Fibroblast of lung (primary cell): ENCODE results near the gene PDLIM3.

Source experiments
- EZH2 ChIP-seq: IDR thresholded peaks from 2 replicates; pipeline ENCODE4 v1.5.1; 2012; ENCODE audit warnings: low read length, control low read depth, mild to moderate bottlenecking; ENCODE audit errors: missing control alignments
- TF ChIP-seq, protein P1 (sequence below), 2 donors: IDR thresholded peaks in 1 of 2; conservative IDR thresholded peaks in 1 of 2; 1 replicate in 1 of 2; 2 replicates in 1 of 2; pipeline ENCODE4 v1.5.1; 2011 to 2012; ENCODE audit warnings: low read length in 2 of 2, control low read depth in 1 of 2, inconsistent platforms in 1 of 2, low read depth in 1 of 2, mild to moderate bottlenecking in 1 of 2

DNA sequence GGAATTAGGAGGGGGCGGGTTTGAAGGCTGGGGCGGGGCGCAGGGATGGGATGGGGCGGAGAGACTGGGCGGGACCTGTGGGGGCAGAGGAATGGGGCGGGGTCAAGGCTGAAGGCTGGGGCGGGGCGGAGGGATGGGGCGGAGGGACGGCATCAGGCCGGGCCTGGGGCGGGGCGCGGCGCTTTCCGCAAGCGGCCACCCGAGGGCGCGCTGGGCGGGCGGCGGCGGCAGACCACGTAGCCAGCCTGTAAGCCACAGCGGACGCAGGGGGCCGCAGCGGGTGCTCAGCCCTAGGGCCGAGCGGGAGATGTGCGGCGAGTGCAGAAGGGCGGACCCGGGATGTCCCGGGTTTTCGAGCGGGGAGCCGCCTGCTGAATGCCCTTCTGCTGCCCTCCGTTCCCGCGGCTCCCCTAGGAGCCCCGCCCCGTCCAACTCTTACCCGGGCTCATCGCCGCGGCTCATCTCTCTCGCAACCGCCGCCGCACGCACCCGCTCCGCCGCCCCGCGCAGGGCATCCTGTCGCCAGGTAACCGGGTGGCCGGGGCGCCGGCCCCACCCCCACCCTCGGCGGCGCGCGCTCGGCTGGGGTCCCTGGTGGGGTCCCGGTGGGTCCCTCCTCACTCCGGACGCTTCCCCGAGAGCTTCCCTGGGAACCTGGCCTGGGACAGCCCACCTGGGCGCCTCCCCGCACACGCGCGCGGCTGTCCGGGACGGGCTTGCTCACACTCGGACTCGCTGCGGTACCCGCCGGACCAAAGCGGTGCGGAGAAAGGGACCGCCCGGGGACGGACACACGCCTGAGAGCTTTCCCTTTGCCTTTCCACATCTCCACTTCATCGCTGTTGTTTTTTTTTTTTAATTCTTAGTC is 63.8 kb downstream of the PDLIM3 start, which contains the start of gene CCDC110:
- TF ChIP-seq, protein P1, sequence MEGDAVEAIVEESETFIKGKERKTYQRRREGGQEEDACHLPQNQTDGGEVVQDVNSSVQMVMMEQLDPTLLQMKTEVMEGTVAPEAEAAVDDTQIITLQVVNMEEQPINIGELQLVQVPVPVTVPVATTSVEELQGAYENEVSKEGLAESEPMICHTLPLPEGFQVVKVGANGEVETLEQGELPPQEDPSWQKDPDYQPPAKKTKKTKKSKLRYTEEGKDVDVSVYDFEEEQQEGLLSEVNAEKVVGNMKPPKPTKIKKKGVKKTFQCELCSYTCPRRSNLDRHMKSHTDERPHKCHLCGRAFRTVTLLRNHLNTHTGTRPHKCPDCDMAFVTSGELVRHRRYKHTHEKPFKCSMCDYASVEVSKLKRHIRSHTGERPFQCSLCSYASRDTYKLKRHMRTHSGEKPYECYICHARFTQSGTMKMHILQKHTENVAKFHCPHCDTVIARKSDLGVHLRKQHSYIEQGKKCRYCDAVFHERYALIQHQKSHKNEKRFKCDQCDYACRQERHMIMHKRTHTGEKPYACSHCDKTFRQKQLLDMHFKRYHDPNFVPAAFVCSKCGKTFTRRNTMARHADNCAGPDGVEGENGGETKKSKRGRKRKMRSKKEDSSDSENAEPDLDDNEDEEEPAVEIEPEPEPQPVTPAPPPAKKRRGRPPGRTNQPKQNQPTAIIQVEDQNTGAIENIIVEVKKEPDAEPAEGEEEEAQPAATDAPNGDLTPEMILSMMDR (conservative IDR thresholded peaks at IDR 0.05 in 1 of 2, IDR thresholded peaks at IDR 0.05 in 1 of 2; ENCODE audit: low read depth in 1 of 2, low read length in 2 of 2), result peak; percentile 27 to 36
- TF ChIP-seq EZH2, result no peak
